WTC11 (cell line): ENCODE results near the gene RRBP1. TPM values are rescaled to one million over a fixed set of nuclear protein-coding genes. Genes with fewer than 3 reads are reported as not detected.

Experiments
- ATAC-seq: fragments of 200-7000 bp; cut with Tn5 transposase; 2 replicates; pipeline ENCODE4 v1.10.0; 2021; ENCODE audit warnings: mild to moderate bottlenecking, moderate library complexity
- CTCF ChIA-PET: fragments of 300-600 bp; sonication (Branson Sonifier 250); formaldehyde crosslinking; loops from one replicate; lab custom pipeline; 2021; ENCODE audit warnings: antibody characterized with exemption; lab: Charles Lee
- POLR2A ChIA-PET: fragments of 350-600 bp; sonication (Branson Sonifier 250); formaldehyde crosslinking; loops from one replicate; lab custom pipeline; 2021; ENCODE audit warnings: antibody characterized with exemption; lab: Charles Lee
- DNase-seq: peaks from one replicate; pipeline ENCODE4 v3.0.0; 2021; ENCODE audit warnings: low spot score
- H3K27ac Mint-ChIP-seq: 2 replicates; pipeline ENCODE4 v1.8.0; 2021; ENCODE audit warnings: mixed read lengths
- H3K27me3 Mint-ChIP-seq: 2 replicates; pipeline ENCODE4 v1.8.0; 2021; ENCODE audit warnings: low read depth, mild to moderate bottlenecking, moderate library complexity, mixed read lengths
- H3K36me3 Mint-ChIP-seq: 2 replicates; pipeline ENCODE4 v1.8.0; 2021; ENCODE audit warnings: mixed read lengths
- H3K4me1 Mint-ChIP-seq: 2 replicates; pipeline ENCODE4 v1.8.0; 2022; ENCODE audit warnings: mixed read lengths
- H3K4me3 Mint-ChIP-seq: 2 replicates; pipeline ENCODE4 v1.8.0; 2021; ENCODE audit warnings: mild to moderate bottlenecking, moderate library complexity, mixed read lengths
- H3K9me3 Mint-ChIP-seq: 2 replicates; pipeline ENCODE4 v1.8.0; 2021; ENCODE audit warnings: mixed read lengths
- CDX4 ChIP-seq: fragments of 250-450 bp; sonication (Bioruptor Pico); IDR thresholded peaks from 2 replicates; pipeline ENCODE4 v1.9.0; 2021; ENCODE audit warnings: moderate library complexity, mild to moderate bottlenecking, inconsistent platforms, borderline replicate concordance
- FOXP1 ChIP-seq: sonication (generic); formaldehyde crosslinking; IDR thresholded peaks from 2 replicates; pipeline ENCODE4 v1.8.0; 2022; ENCODE audit warnings: missing genetic modification reagents, mild to moderate bottlenecking, moderate library complexity, borderline replicate concordance
- JUN ChIP-seq: sonication (generic); formaldehyde crosslinking; IDR thresholded peaks from 2 replicates; pipeline ENCODE4 v1.8.0; 2023; ENCODE audit warnings: mild to moderate bottlenecking, missing genetic modification reagents
- MLX ChIP-seq: sonication (generic); formaldehyde crosslinking; IDR thresholded peaks from 2 replicates; pipeline ENCODE4 v1.8.1; 2023; ENCODE audit warnings: mild to moderate bottlenecking, missing genetic modification reagents, moderate library complexity
- OVOL2 ChIP-seq: fragments of 250-450 bp; sonication (Bioruptor Pico); IDR thresholded peaks from 2 replicates; pipeline ENCODE4 v1.9.0; 2021; ENCODE audit warnings: mild to moderate bottlenecking, borderline replicate concordance
- PRDM15 ChIP-seq: sonication (generic); formaldehyde crosslinking; IDR thresholded peaks from 2 replicates; pipeline ENCODE4 v1.8.0; 2022; ENCODE audit warnings: missing genetic modification reagents
- PREB ChIP-seq: sonication (generic); formaldehyde crosslinking; IDR thresholded peaks from 2 replicates; pipeline ENCODE4 v1.8.1; 2022; ENCODE audit warnings: mild to moderate bottlenecking, missing genetic modification reagents, moderate library complexity, borderline replicate concordance
- RELA ChIP-seq: sonication (generic); formaldehyde crosslinking; IDR thresholded peaks from 2 replicates; pipeline ENCODE4 v1.8.1; 2022; ENCODE audit warnings: missing genetic modification reagents, mild to moderate bottlenecking, borderline replicate concordance
- ZNF138 ChIP-seq: sonication (generic); formaldehyde crosslinking; conservative IDR thresholded peaks from 2 replicates; pipeline ENCODE4 v1.8.1; 2022; ENCODE audit warnings: mild to moderate bottlenecking, moderate library complexity, missing genetic modification reagents
- ZNF512 ChIP-seq: sonication (generic); formaldehyde crosslinking; IDR thresholded peaks from 2 replicates; pipeline ENCODE4 v1.8.1; 2022; ENCODE audit warnings: missing genetic modification reagents, borderline replicate concordance
- total RNA-seq: library from RNA; stranded (reverse); gene quantifications from 3 replicates; pipeline ENCODE4 v1.2.3, GENCODE V29; 2021
- TF ChIP-seq, protein P1 (sequence below): sonication (generic); formaldehyde crosslinking; IDR thresholded peaks from 2 replicates; pipeline ENCODE4 v1.8.1; 2022; ENCODE audit warnings: low read depth, mild to moderate bottlenecking, moderate library complexity, missing genetic modification reagents, borderline replicate concordance
- TF ChIP-seq, protein P2 (sequence below): sonication (generic); formaldehyde crosslinking; conservative IDR thresholded peaks from 2 replicates; pipeline ENCODE4 v1.8.1; 2023; ENCODE audit warnings: mild to moderate bottlenecking, low read depth, missing genetic modification reagents, moderate library complexity

Gene RRBP1
- total RNA-seq, 1 experiment from 2014 or later, result 171 TPM

GRCh38 chr20:17568045-17568788 lies 113.8 kb downstream of the RRBP1 start (continued):
- TF ChIP-seq, protein P1, sequence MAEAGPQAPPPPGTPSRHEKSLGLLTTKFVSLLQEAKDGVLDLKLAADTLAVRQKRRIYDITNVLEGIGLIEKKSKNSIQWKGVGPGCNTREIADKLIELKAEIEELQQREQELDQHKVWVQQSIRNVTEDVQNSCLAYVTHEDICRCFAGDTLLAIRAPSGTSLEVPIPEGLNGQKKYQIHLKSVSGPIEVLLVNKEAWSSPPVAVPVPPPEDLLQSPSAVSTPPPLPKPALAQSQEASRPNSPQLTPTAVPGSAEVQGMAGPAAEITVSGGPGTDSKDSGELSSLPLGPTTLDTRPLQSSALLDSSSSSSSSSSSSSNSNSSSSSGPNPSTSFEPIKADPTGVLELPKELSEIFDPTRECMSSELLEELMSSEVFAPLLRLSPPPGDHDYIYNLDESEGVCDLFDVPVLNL (CRISPR knock-in tag), result no peak
- TF ChIP-seq MLX (CRISPR knock-in tag), result no peak

DNA sequence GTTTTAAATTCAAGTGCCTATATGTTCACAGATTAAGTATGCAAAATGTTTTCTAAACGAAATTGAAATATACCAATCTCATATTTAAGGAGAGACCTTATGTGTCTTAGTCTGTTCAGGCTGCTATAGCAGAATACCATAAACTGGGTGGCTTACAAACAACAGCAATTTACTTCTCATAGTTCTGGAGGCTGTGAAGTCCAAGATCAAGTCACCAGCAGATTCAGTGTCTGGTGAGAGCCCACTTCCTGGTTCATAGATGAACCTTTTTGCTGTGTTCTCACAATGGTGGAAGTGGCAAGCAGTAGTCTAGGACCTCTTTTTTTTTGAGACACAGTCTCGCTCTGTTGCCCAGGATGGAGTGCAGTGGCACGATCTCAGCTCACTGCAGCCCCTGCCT lies 115.7 kb downstream of the RRBP1 start:
- Mint-ChIP-seq H3K27me3 (no peaks in the 10 kb centered on the region), H3K36me3 (0 out of 2 replicates have a peak, but pooled peaks cover 2% of the 10 kb centered on the region)
- TF ChIP-seq RELA (CRISPR knock-in tag) (no peak), ZNF512 (no peak), PRDM15 (no peak), PREB (CRISPR knock-in tag) (no peak), FOXP1 (CRISPR knock-in tag) (no peak), OVOL2 (CRISPR knock-in tag) (no peak), CDX4 (CRISPR knock-in tag) (no peak), ZNF138 (CRISPR knock-in tag) (no peak), JUN (CRISPR knock-in tag) (no peak)
- TF ChIP-seq, protein P2, sequence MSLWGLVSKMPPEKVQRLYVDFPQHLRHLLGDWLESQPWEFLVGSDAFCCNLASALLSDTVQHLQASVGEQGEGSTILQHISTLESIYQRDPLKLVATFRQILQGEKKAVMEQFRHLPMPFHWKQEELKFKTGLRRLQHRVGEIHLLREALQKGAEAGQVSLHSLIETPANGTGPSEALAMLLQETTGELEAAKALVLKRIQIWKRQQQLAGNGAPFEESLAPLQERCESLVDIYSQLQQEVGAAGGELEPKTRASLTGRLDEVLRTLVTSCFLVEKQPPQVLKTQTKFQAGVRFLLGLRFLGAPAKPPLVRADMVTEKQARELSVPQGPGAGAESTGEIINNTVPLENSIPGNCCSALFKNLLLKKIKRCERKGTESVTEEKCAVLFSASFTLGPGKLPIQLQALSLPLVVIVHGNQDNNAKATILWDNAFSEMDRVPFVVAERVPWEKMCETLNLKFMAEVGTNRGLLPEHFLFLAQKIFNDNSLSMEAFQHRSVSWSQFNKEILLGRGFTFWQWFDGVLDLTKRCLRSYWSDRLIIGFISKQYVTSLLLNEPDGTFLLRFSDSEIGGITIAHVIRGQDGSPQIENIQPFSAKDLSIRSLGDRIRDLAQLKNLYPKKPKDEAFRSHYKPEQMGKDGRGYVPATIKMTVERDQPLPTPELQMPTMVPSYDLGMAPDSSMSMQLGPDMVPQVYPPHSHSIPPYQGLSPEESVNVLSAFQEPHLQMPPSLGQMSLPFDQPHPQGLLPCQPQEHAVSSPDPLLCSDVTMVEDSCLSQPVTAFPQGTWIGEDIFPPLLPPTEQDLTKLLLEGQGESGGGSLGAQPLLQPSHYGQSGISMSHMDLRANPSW (CRISPR knock-in tag), result no peak
- TF ChIP-seq, all 79 proteins: peak for 0
- peaks cover 4% of the 10 kb centered on the region; the same call in 1 of the 2 replicates for H3K9me3 Mint-ChIP-seq
- ATAC-seq (no peak), DNase-seq (no peak)
- POLR2A ChIA-PET, result no interaction called here
- CTCF ChIA-PET, result no interaction called here
- no peak overlapping the region for H3K4me3 Mint-ChIP-seq
- H3K4me1 Mint-ChIP-seq, result peaks cover 18% of the 10 kb centered on the region
- no peak overlapping the region for H3K27ac Mint-ChIP-seq
